Vagina (tissue), 2 donors: Measurements from ENCODE around the gene SCN3A.

Source experiments
- CTCF ChIP-seq, 3 experiments: fragments of 450-650 bp in 2 of 3; fragments of 200-600 bp in 1 of 3; sonication (generic) in 1 of 3; IDR thresholded peaks; one replicate each; pipeline ENCODE4 v1.5.1; 2017 to 2019; ENCODE audit warnings: antibody characterized with exemption in 3 of 3, mild to moderate bottlenecking in 2 of 3, moderate library complexity in 2 of 3
- POLR2A ChIP-seq, 2 donors: fragments of 450-650 bp; IDR thresholded peaks; one replicate each; pipeline ENCODE4 v1.6.1; 2017; ENCODE audit warnings: antibody characterized with exemption in 2 of 2, mild to moderate bottlenecking in 2 of 2, moderate library complexity in 2 of 2
- POLR2AphosphoS5 ChIP-seq, 2 donors: sonication (generic); formaldehyde crosslinking; IDR thresholded peaks; one replicate each; pipeline ENCODE4 v1.9.0; 2017; ENCODE audit warnings: antibody characterized with exemption in 2 of 2, mild to moderate bottlenecking in 2 of 2, low read depth in 1 of 2; ENCODE audit not compliant: insufficient read depth in 1 of 2

- TF ChIP-seq POLR2A (IDR thresholded peaks at IDR 0.05) = no peak
- TF ChIP-seq POLR2AphosphoS5 (IDR thresholded peaks at IDR 0.05; ENCODE audit: insufficient read depth in 1 of 2, low read depth in 1 of 2) = no peak
- no peak for TF ChIP-seq CTCF (IDR thresholded peaks at IDR 0.05)
These were observed 15.6 kb upstream of the SCN3A start for GRCh38 chr2:165219481-165219880.
